SIG-M5 (cell line): ENCODE measurements around the gene OR10D3.
A peak's percentile ranks its signal among the peaks of the same experiment; 100 is the strongest.

Experiments used
- DNase-seq: peaks from one replicate; lab custom pipeline; 2025; lab: John Stamatoyannopoulos, UW

OR10D3 gene

GRCh38 chr11:124194293-124195188, 11.4 kb downstream of the OR10D3 start:
- DNase-seq: no peak

- DNase-seq: no peak
Observed at GRCh38 chr11:124195189-124195734, 12.1 kb downstream of the OR10D3 start.

GRCh38 chr11:124197999-124198398, 14.9 kb downstream of the OR10D3 start:
- DNase-seq: no peak

GRCh38 chr11:124198897-124199296, 15.8 kb downstream of the OR10D3 start:
- DNase-seq: no peak

GRCh38 chr11:124199702-124200101, 16.6 kb downstream of the OR10D3 start:
- no peak for DNase-seq

GRCh38 chr11:124200671-124201070, 17.5 kb downstream of the OR10D3 start:
- no peak for DNase-seq

GRCh38 chr11:124202951-124203350, 19.8 kb downstream of the OR10D3 start:
- no peak for DNase-seq

GRCh38 chr11:124204008-124204407, 20.9 kb downstream of the OR10D3 start:
- no peak for DNase-seq

- DNase-seq: no peak
Observed at GRCh38 chr11:124207102-124207792, 24.1 kb downstream of the OR10D3 start.

- no peak for DNase-seq
Observed at GRCh38 chr11:124209824-124210357, 26.7 kb downstream of the OR10D3 start.

GRCh38 chr11:124210421-124210820, 27.3 kb downstream of the OR10D3 start:
- DNase-seq: no peak

- DNase-seq: no peak
Observed at GRCh38 chr11:124211321-124211720, 28.2 kb downstream of the OR10D3 start.

GRCh38 chr11:124214027-124214426, 30.9 kb downstream of the OR10D3 start:
- DNase-seq: no peak

GRCh38 chr11:124219126-124219525, 36.0 kb downstream of the OR10D3 start:
- no peak for DNase-seq

- DNase-seq: no peak
Observed at GRCh38 chr11:124222407-124222806, 39.3 kb downstream of the OR10D3 start.

GRCh38 chr11:124224618-124225423, 41.7 kb downstream of the OR10D3 start:
- peak; percentile 9 for DNase-seq

- DNase-seq: no peak
Observed at GRCh38 chr11:124225471-124225870, 42.3 kb downstream of the OR10D3 start.

- no peak for DNase-seq
Observed at GRCh38 chr11:124233376-124233775, 50.2 kb downstream of the OR10D3 start.
